GM23248 (cell line): ENCODE results near the gene RFX2. TPM values are rescaled to one million over a fixed set of nuclear protein-coding genes. Genes with fewer than 3 reads are reported as not detected.

Experiments used
- DNase-seq: peaks from one replicate; pipeline ENCODE4 v3.0.0-alpha.2; 2015
- H2AFZ ChIP-seq: fragments of 200-600 bp; sonication (generic); 2 replicates; pipeline ENCODE4 v1.6.1; 2016; ENCODE audit warnings: antibody characterized with exemption
- H3F3A ChIP-seq: fragments of 200-600 bp; sonication (generic); 2 replicates; pipeline ENCODE4 v1.6.1; 2016; ENCODE audit warnings: mild to moderate bottlenecking, antibody characterized with exemption, mixed run types; ENCODE audit not compliant: insufficient read depth
- H3K27ac ChIP-seq: fragments of 200-600 bp; sonication (generic); 2 replicates; pipeline ENCODE4 v1.5.1; 2016; ENCODE audit warnings: mild to moderate bottlenecking
- H3K27me3 ChIP-seq: fragments of 200-600 bp; sonication (generic); replicated peaks from 2 replicates; pipeline ENCODE4 v1.6.1; 2016; ENCODE audit warnings: mild to moderate bottlenecking; ENCODE audit not compliant: insufficient read depth
- H3K36me3 ChIP-seq: fragments of 200-600 bp; sonication (generic); 2 replicates; pipeline ENCODE4 v1.6.1; 2016; ENCODE audit warnings: low read depth, mild to moderate bottlenecking
- H3K4me1 ChIP-seq: fragments of 200-600 bp; sonication (generic); 2 replicates; pipeline ENCODE4 v1.6.1; 2016; ENCODE audit warnings: mild to moderate bottlenecking; ENCODE audit not compliant: insufficient read depth
- H3K4me2 ChIP-seq: fragments of 200-600 bp; sonication (generic); one replicate; pipeline ENCODE4 v1.6.1; 2016; ENCODE audit warnings: mild to moderate bottlenecking; ENCODE audit not compliant: unreplicated experiment
- H3K4me3 ChIP-seq: fragments of 200-600 bp; sonication (generic); 2 replicates; pipeline ENCODE4 v1.5.1; 2016; ENCODE audit warnings: mild to moderate bottlenecking
- H3K79me2 ChIP-seq: fragments of 200-600 bp; sonication (generic); 2 replicates; pipeline ENCODE4 v1.6.1; 2016; ENCODE audit warnings: mild to moderate bottlenecking; ENCODE audit not compliant: insufficient read depth
- H3K9ac ChIP-seq: fragments of 200-600 bp; sonication (generic); 2 replicates; pipeline ENCODE4 v1.6.1; 2016; ENCODE audit warnings: mild to moderate bottlenecking
- H3K9me2 ChIP-seq: fragments of 200-600 bp; sonication (generic); 2 replicates; pipeline ENCODE4 v1.6.1; 2016; ENCODE audit warnings: mixed run types, mild to moderate bottlenecking, moderate library complexity; ENCODE audit not compliant: insufficient read depth
- H3K9me3 ChIP-seq: fragments of 200-600 bp; sonication (generic); one replicate; pipeline ENCODE4 v1.6.1; 2017; ENCODE audit warnings: low read depth
- H4K20me1 ChIP-seq: fragments of 200-600 bp; sonication (generic); 2 replicates; pipeline ENCODE4 v1.6.0; 2016; ENCODE audit not compliant: insufficient read depth
- EZH2 ChIP-seq: fragments of 200-600 bp; sonication (generic); IDR thresholded peaks from 2 replicates; pipeline ENCODE4 v1.6.1; 2018; ENCODE audit warnings: antibody characterized with exemption, mild to moderate bottlenecking; ENCODE audit not compliant: insufficient read depth, poor library complexity, severe bottlenecking
- EZH2phosphoT487 ChIP-seq: fragments of 200-600 bp; sonication (generic); IDR thresholded peaks from 2 replicates; pipeline ENCODE4 v1.6.1; 2018; ENCODE audit warnings: antibody characterized with exemption, moderate library complexity, mild to moderate bottlenecking, low read depth; ENCODE audit not compliant: insufficient read depth
- WGBS, 2 experiments: methylation state at CpG; one replicate each; pipeline ENCODE4 v1.1.6; 2015 to 2017; ENCODE audit warnings: low lambda C conversion rate in 2 of 2, low coverage in 1 of 2; ENCODE audit errors: missing lambda C conversion rate in 2 of 2; 5-methylcytosine and 5-hydroxymethylcytosine counted together
- in situ Hi-C: fragments of 300-500 bp; cut with MboI; formaldehyde crosslinking; loops from 2 replicates; pipeline ENCODE4 v1.15.0; 2020
- polyA plus RNA-seq: library from polyadenylated mRNA; unstranded; fragments of >200 nt; fragmentation: Nextera tagmentation; extraction: Ambion mirVana; gene quantifications from 2 replicates; pipeline ENCODE4 v1.2.1, GENCODE V29; 2016
- total RNA-seq: library from RNA; depleted of rRNA; stranded (reverse); fragments of >200 nt; shearing (Covaris generic); gene quantifications from 2 replicates; pipeline ENCODE4 v1.2.3, GENCODE V29; 2014

The RFX2 gene
- total and polyA plus RNA-seq, 2 experiments from 2014 or later: 11.3 to 13.1 TPM

- Histone ChIP-seq H3K9me3 (no peaks in the 10 kb centered on the region), H3K4me1 (peaks cover 26% of the 10 kb centered on the region; the same call in 1 of the 2 replicates), H3F3A (no peaks in the 10 kb centered on the region), H2AFZ (no peak overlapping the region), H4K20me1 (peaks cover 6% of the 10 kb centered on the region; the same call in 1 of the 2 replicates), H3K27me3 (no peaks in the 10 kb centered on the region), H3K9ac (peak overlapping the region; percentile 89), H3K36me3 (no peaks in the 10 kb centered on the region), H3K4me2 (peak overlapping the region; percentile 98), H3K27ac (no peak overlapping the region), H3K4me3 (peak overlapping the region; percentile 78), H3K79me2 (peaks cover 81% of the 10 kb centered on the region), H3K9me2 (no peaks in the 10 kb centered on the region)
- 53% methylated on average over 8 of the region's 8 CpGs for WGBS, 2 experiments
- TF ChIP-seq EZH2phosphoT487: no peak
- no peak for TF ChIP-seq EZH2
- DNase-seq: no peak
- in situ Hi-C loops: no loop called here
These were observed 133.5 kb downstream of the RFX2 start for GRCh38 chr19:5976768-5977167.

- Histone ChIP-seq H3K4me1 (peaks cover 26% of the 10 kb centered on the region; the same call in 1 of the 2 replicates), H3K36me3 (no peaks in the 10 kb centered on the region), H3K4me3 (no peak overlapping the region), H3K27ac (no peak overlapping the region), H3K9me2 (no peaks in the 10 kb centered on the region), H3K79me2 (peaks cover 95% of the 10 kb centered on the region), H4K20me1 (peaks cover 10% of the 10 kb centered on the region; the same call in 1 of the 2 replicates), H3K9ac (no peak overlapping the region), H3K4me2 (peak overlapping the region; percentile 17), H3K27me3 (no peaks in the 10 kb centered on the region), H3K9me3 (no peaks in the 10 kb centered on the region), H3F3A (no peaks in the 10 kb centered on the region), H2AFZ (no peak overlapping the region)
- WGBS, 2 experiments: 57 to 70% methylated on average over 3 of the region's 3 CpGs
- in situ Hi-C loops: no loop called here
- TF ChIP-seq EZH2 (no peak), EZH2phosphoT487 (no peak)
- DNase-seq: no peak
These were observed 134.9 kb downstream of the RFX2 start for GRCh38 chr19:5975388-5975728.

- Histone ChIP-seq H3K79me2 (peaks cover 96% of the 10 kb centered on the region), H3F3A (no peaks in the 10 kb centered on the region), H3K27ac (no peak overlapping the region), H3K9me3 (no peaks in the 10 kb centered on the region), H3K4me2 (peak overlapping the region; percentile 17), H2AFZ (no peak overlapping the region), H4K20me1 (peaks cover 10% of the 10 kb centered on the region; the same call in 1 of the 2 replicates), H3K27me3 (no peaks in the 10 kb centered on the region), H3K9ac (no peak overlapping the region), H3K36me3 (no peaks in the 10 kb centered on the region), H3K4me3 (no peak overlapping the region), H3K9me2 (no peaks in the 10 kb centered on the region), H3K4me1 (peaks cover 25% of the 10 kb centered on the region; the same call in 1 of the 2 replicates)
- WGBS, 2 experiments: 69 to 73% methylated on average over 9 to 10 of the region's 10 CpGs
- DNase-seq: peak; percentile 39
- in situ Hi-C loops: no loop called here
- TF ChIP-seq EZH2phosphoT487 (no peak), EZH2 (no peak)
These were observed 135.4 kb downstream of the RFX2 start for GRCh38 chr19:5974721-5975387.

DNA sequence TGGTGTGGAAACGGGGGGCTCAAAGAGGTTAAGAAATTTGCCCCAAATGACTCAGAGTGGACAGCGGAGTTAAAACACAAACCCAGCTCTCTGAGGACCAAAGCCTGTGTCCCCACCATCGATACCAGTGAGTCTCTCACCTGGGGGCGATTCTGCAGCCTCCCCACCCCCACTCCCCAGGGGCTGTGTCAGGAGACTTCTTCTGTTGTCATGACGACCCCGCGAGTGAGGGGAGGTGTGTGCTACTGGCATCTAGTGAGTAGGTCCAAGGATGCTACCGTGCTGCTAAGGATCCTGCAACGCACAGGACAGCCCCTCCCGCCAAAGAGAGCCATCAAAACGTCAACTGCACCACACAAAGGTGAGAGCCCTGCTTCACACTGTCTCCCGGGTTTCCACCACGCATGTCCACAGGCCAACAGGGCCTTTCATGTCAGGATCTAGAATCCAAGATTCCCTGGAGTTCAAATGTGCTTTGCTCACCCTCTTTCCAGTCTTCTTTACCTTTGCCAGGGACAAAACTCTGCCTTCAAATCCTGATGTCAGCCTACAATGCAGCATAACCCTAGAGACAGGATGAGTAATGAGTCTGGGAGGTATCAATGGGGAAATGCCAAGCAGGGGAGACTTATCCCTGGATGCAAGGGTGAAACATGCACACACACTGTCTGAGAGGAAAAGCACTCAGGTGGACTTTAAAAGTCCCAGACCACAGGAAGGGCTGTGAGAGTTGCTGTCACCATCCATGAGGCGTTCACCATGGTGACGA, 136.2 kb downstream of the RFX2 start:
- Histone ChIP-seq H4K20me1 (peaks cover 10% of the 10 kb centered on the region; the same call in 1 of the 2 replicates), H3K27ac (no peak overlapping the region)
- in situ Hi-C loops: no loop called here

More for the DNA sequence above, 136.2 kb downstream of the RFX2 start:
- no peak overlapping the region for H2AFZ ChIP-seq
- H3K79me2 ChIP-seq: peaks cover 96% of the 10 kb centered on the region
- H3K36me3 ChIP-seq: no peaks in the 10 kb centered on the region
- WGBS, 2 experiments: 83 to 92% methylated on average over 15 of the region's 15 CpGs
- H3K9ac ChIP-seq: no peak overlapping the region
- no peak overlapping the region for H3K4me2 ChIP-seq
- no peaks in the 10 kb centered on the region for H3K27me3 ChIP-seq
- H3K4me3 ChIP-seq: no peak overlapping the region
- H3K9me3 ChIP-seq: no peaks in the 10 kb centered on the region
- peaks cover 17% of the 10 kb centered on the region; the same call in 1 of the 2 replicates for H3K4me1 ChIP-seq
- H3K9me2 ChIP-seq: no peaks in the 10 kb centered on the region
- no peak for TF ChIP-seq EZH2
- TF ChIP-seq EZH2phosphoT487: no peak
- H3F3A ChIP-seq: 0 out of 2 replicates have a peak, but pooled peaks cover 4% of the 10 kb centered on the region
- peak; percentile 43 for DNase-seq
